Panc1 (cell line): Measurements from ENCODE around the gene PCDH1. TPM values are rescaled to one million over a fixed set of nuclear protein-coding genes. Genes with fewer than 3 reads are reported as not detected.
"Not testable (repeated sequence)": the region's sequence is repeated elsewhere in the genome, so short reads cannot be mapped to it uniquely, and the experiment has no call there.

ENCODE experiments used
- ATAC-seq: fragments of 200-7000 bp; cut with Tn5 transposase; 2 replicates; pipeline ENCODE4 v1.9.1; 2020; ENCODE audit warnings: mild to moderate bottlenecking, moderate library complexity
- BruUV-seq: library from RNA; stranded (reverse); fragments of 400-500 nt; replicated peaks from 2 replicates; lab custom pipeline; 2021; lab: Mats Ljungman, UMichigan
- CTCF ChIA-PET: fragments of 300-600 bp; sonication (Branson Sonifier 250); formaldehyde crosslinking; loops from one replicate; lab custom pipeline; 2022; ENCODE audit warnings: antibody characterized with exemption; lab: Charles Lee
- POLR2A ChIA-PET: fragments of 300-600 bp; sonication (Branson Sonifier 250); formaldehyde crosslinking; loops from one replicate; lab custom pipeline; 2022; ENCODE audit warnings: antibody characterized with exemption; lab: Charles Lee
- DNase-seq: peaks from one replicate; pipeline ENCODE4 v3.0.0-alpha.2; 2010; ENCODE audit warnings: low read depth, low spot score
- H3K27ac ChIP-seq: 2 replicates; pipeline ENCODE4 v1.5.1; 2011; ENCODE audit warnings: mild to moderate bottlenecking, low read length, inconsistent platforms
- H3K27me3 ChIP-seq: fragments of 200-500 bp; sonication (Bioruptor generic); 2 replicates; pipeline ENCODE4 v1.6.0; 2014; ENCODE audit warnings: low read length, inconsistent platforms; ENCODE audit not compliant: control insufficient read depth, insufficient read depth
- H3K36me3 ChIP-seq: fragments of 200-500 bp; sonication (Bioruptor generic); 2 replicates; pipeline ENCODE4 v1.5.1; 2014; ENCODE audit warnings: inconsistent platforms, mild to moderate bottlenecking, low read length, moderate library complexity; ENCODE audit not compliant: control insufficient read depth, insufficient read depth
- H3K4me1 ChIP-seq: 2 replicates; pipeline ENCODE4 v1.5.1; 2011; ENCODE audit warnings: inconsistent platforms, mild to moderate bottlenecking, low read length, moderate library complexity; ENCODE audit not compliant: control insufficient read depth, insufficient read depth
- H3K4me3 ChIP-seq, 2 experiments: 2 replicates each; pipeline ENCODE4 v1.5.1; 2011 to 2012; ENCODE audit warnings: low read depth in 2 of 2, low read length in 2 of 2, mild to moderate bottlenecking in 2 of 2, inconsistent platforms in 1 of 2, moderate library complexity in 1 of 2
- H3K9me3 ChIP-seq: fragments of 200-500 bp; sonication (Bioruptor generic); 2 replicates; pipeline ENCODE4 v1.5.1; 2014; ENCODE audit warnings: low read depth, mild to moderate bottlenecking, inconsistent platforms, low read length, moderate library complexity; ENCODE audit not compliant: control insufficient read depth, insufficient read depth
- POLR2AphosphoS5 ChIP-seq: IDR thresholded peaks from 2 replicates; pipeline ENCODE4 v1.6.1; 2012; ENCODE audit warnings: mild to moderate bottlenecking, low read depth, low read length, moderate library complexity
- SIN3A ChIP-seq: IDR thresholded peaks from 2 replicates; pipeline ENCODE4 v1.6.1; 2012; ENCODE audit warnings: low read depth, mild to moderate bottlenecking, low read length, moderate library complexity, borderline replicate concordance; ENCODE audit not compliant: insufficient read depth
- TCF7L2 ChIP-seq: IDR thresholded peaks from 2 replicates; pipeline ENCODE4 v1.6.1; 2011; ENCODE audit warnings: mild to moderate bottlenecking, low read depth, low read length, inconsistent platforms
- in situ Hi-C: cut with HindIII; loops from 2 replicates; pipeline ENCODE4 v1.10.0; 2016; ENCODE audit warnings: low sequenced_read_pairs, low pct_unique_long_range_greater_than_20kb
- intact Hi-C: fragments of 100-400 bp; cut with micrococcal nuclease; formaldehyde crosslinking; loops from one replicate; pipeline ENCODE4 v1.10.0; 2022; ENCODE audit not compliant: unreplicated experiment
- total RNA-seq: library from RNA; stranded (reverse); gene quantifications from one replicate; pipeline ENCODE4 v1.2.1, GENCODE V29; 2021; ENCODE audit not compliant: unreplicated experiment
- TF ChIP-seq, protein P1 (sequence below): fragments of 450-650 bp; IDR thresholded peaks from 2 replicates; pipeline ENCODE4 v1.5.1; 2017; ENCODE audit warnings: mild to moderate bottlenecking
- TF ChIP-seq, protein P2 (sequence below), 2 experiments: IDR thresholded peaks; 2 replicates each; pipeline ENCODE4 v1.6.1; 2011 to 2012; ENCODE audit warnings: low read depth in 2 of 2, control low read depth in 1 of 2, low read length in 1 of 2, mild to moderate bottlenecking in 1 of 2, moderate library complexity in 1 of 2; ENCODE audit not compliant: insufficient read depth in 1 of 2

PCDH1 gene
- total RNA-seq, 1 experiment from 2014 or later, result 9.0 TPM

DNA sequence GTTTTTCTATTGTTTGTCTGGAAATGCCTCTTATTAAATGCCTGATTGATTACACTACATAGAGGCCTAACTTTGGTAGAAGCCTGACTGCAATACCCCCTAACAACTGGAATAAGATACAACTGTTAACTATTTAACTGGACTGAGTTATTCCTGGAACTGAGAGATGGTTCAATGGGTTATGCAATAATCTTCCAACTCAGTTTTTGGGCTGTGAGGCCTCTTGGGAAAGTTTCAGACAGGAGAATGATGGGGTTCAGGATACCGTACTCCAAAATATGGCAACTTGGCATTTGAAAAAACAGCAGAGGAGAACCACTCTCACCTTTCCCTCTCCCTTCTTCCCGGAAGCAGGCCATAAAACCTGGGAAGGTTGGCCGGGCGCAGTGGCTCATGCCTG, 19.2 kb upstream of the PCDH1 start:
- ATAC-seq (no peak), DNase-seq (no peak)
- no peaks in the 10 kb centered on the region for H3K36me3 ChIP-seq
- intact Hi-C loops, result no loop called here
- H3K9me3 ChIP-seq, result no peaks in the 10 kb centered on the region
- no peak overlapping the region for H3K27ac ChIP-seq
- no TSS peak for BruUV-seq
- ChIA-PET CTCF (no interaction called here), POLR2A (no interaction called here)
- H3K4me3 ChIP-seq, result no peak overlapping the region
- TF ChIP-seq TCF7L2 (no peak), SIN3A (no peak), POLR2AphosphoS5 (no peak)
- TF ChIP-seq, protein P1, sequence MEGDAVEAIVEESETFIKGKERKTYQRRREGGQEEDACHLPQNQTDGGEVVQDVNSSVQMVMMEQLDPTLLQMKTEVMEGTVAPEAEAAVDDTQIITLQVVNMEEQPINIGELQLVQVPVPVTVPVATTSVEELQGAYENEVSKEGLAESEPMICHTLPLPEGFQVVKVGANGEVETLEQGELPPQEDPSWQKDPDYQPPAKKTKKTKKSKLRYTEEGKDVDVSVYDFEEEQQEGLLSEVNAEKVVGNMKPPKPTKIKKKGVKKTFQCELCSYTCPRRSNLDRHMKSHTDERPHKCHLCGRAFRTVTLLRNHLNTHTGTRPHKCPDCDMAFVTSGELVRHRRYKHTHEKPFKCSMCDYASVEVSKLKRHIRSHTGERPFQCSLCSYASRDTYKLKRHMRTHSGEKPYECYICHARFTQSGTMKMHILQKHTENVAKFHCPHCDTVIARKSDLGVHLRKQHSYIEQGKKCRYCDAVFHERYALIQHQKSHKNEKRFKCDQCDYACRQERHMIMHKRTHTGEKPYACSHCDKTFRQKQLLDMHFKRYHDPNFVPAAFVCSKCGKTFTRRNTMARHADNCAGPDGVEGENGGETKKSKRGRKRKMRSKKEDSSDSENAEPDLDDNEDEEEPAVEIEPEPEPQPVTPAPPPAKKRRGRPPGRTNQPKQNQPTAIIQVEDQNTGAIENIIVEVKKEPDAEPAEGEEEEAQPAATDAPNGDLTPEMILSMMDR, result no peak
- TF ChIP-seq, protein P2, sequence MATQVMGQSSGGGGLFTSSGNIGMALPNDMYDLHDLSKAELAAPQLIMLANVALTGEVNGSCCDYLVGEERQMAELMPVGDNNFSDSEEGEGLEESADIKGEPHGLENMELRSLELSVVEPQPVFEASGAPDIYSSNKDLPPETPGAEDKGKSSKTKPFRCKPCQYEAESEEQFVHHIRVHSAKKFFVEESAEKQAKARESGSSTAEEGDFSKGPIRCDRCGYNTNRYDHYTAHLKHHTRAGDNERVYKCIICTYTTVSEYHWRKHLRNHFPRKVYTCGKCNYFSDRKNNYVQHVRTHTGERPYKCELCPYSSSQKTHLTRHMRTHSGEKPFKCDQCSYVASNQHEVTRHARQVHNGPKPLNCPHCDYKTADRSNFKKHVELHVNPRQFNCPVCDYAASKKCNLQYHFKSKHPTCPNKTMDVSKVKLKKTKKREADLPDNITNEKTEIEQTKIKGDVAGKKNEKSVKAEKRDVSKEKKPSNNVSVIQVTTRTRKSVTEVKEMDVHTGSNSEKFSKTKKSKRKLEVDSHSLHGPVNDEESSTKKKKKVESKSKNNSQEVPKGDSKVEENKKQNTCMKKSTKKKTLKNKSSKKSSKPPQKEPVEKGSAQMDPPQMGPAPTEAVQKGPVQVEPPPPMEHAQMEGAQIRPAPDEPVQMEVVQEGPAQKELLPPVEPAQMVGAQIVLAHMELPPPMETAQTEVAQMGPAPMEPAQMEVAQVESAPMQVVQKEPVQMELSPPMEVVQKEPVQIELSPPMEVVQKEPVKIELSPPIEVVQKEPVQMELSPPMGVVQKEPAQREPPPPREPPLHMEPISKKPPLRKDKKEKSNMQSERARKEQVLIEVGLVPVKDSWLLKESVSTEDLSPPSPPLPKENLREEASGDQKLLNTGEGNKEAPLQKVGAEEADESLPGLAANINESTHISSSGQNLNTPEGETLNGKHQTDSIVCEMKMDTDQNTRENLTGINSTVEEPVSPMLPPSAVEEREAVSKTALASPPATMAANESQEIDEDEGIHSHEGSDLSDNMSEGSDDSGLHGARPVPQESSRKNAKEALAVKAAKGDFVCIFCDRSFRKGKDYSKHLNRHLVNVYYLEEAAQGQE (IDR thresholded peaks at IDR 0.05; ENCODE audit: insufficient read depth in 1 of 2, low read depth in 2 of 2, low read length in 1 of 2), result no peak
- in situ Hi-C loops, result no loop called here
- no peaks in the 10 kb centered on the region for H3K4me1 ChIP-seq
- H3K27me3 ChIP-seq, result no peaks in the 10 kb centered on the region; the same call in 1 of the 2 replicates

- intact Hi-C loops, H3K36me3 ChIP-seq, BruUV-seq, H3K27ac ChIP-seq, H3K9me3 ChIP-seq, ATAC-seq, H3K4me3 ChIP-seq, H3K27me3 ChIP-seq, DNase-seq, in situ Hi-C loops, H3K4me1 ChIP-seq: not testable (repeated sequence)
- ChIA-PET CTCF (interaction anchor here (1.8 kb wide), 1 partner anchor 70 kb away, joined by 7 read pairs; no protein-coding TSS in a partner anchor), POLR2A (interaction anchor here (0.6 to 0.7 kb wide), 3 partner anchors 9 to 1693 kb away, joined by 4 read pairs; no protein-coding TSS in a partner anchor)
Measured at GRCh38 chr5:141890429-141890828, 12.2 kb upstream of the PCDH1 start.

DNA sequence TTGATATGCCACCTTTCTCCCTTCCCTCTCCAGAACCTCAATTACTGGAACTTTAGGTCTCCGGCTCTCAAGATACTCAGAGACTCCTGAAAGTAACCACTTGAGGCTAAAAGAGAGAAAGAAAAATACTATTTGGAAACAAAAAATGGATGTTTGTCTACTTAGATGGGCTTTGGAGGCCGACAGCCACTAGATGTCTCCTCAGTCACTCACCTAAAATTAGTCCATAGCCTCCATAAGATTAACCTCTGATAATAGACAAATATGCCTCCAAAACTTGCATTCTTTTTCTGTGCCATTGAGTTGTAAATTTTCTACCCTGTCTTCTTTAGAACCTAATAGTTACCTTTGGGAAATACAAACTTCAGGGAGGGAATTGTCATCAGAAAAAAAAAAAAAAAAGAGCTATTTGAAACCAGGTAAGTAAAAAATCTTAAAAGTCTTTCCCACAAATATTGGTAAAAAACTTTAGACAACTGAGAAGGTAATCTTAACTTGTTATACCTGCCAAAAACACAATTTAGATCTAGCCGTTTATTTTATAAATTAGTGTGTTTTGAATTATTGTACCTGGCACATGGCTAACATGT, 11.2 kb upstream of the PCDH1 start:
- in situ Hi-C loops, result no loop called here
- peak; percentile 78 for ATAC-seq
- POLR2A ChIA-PET, result interaction anchor here (0.7 kb wide), 1 partner anchor 9 kb away, joined by 6 read pairs; no protein-coding TSS in a partner anchor

More for the DNA sequence above, 11.2 kb upstream of the PCDH1 start:
- Histone ChIP-seq H3K27ac (no peak overlapping the region), H3K4me1 (no peaks in the 10 kb centered on the region), H3K36me3 (no peaks in the 10 kb centered on the region), H3K9me3 (no peaks in the 10 kb centered on the region), H3K27me3 (peaks cover 17% of the 10 kb centered on the region), H3K4me3 (no peak overlapping the region)
- no peak for DNase-seq
- TF ChIP-seq SIN3A, result no peak
- TF ChIP-seq, protein P1, result peak; percentile 71; the same call in 1 of the 2 replicates
- intact Hi-C loops, result loop anchor here (1.0 kb wide), 1 partner anchor 71 kb away; no protein-coding TSS in a partner anchor
- CTCF ChIA-PET, result interaction anchor here (0.5 to 1.0 kb wide), 12 partner anchors 8 to 216 kb away, joined by 3 to 10 read pairs (median 4); partner anchors contain the start of genes PCDH12 and RNF14
- BruUV-seq, result no TSS peak
